ENCODE measurements around the gene PLA2G2F. TPM values are rescaled to one million over a fixed set of nuclear protein-coding genes. Genes with fewer than 3 reads are reported as not detected.

The PLA2G2F gene
- total and polyA plus RNA-seq, 9 donors = 0.02 to 0.30 (median 0.11) TPM; not detected in 5

- DNase-seq = peak in 1 of 5 donors; percentile 24
- WGBS, 3 donors = 72 to 83% (median 79%) methylated on average over 18 of the region's 18 CpGs
- H3K27ac ChIP-seq = no peak overlapping the region
- no peaks in the 10 kb centered on the region for H3K36me3 ChIP-seq
- no peaks in the 10 kb centered on the region for H3K27me3 ChIP-seq
- intact Hi-C loops (cut with DNase I) = loop anchor here in 3 of 4 donors (2.0 to 5.0 kb wide), 4 partner anchors 57 to 238 kb away; no protein-coding TSS in a partner anchor
- TF ChIP-seq CTCF (IDR thresholded peaks at IDR 0.05) = no peak
- TF ChIP-seq EP300 (IDR thresholded peaks at IDR 0.05) = no peak
- no peak for TF ChIP-seq POLR2A (IDR thresholded peaks at IDR 0.05)
- H3K4me3 ChIP-seq = no peak overlapping the region
- H3K9me3 ChIP-seq = no peaks in the 10 kb centered on the region
- peaks cover 3% of the 10 kb centered on the region for H3K4me1 ChIP-seq (ENCODE audit: insufficient read depth)
These were observed 15.2 kb downstream of the PLA2G2F start for GRCh38 chr1:20154301-20154831.

- no peak overlapping the region for H3K4me3 ChIP-seq
- no peaks in the 10 kb centered on the region for H3K36me3 ChIP-seq
- WGBS, 3 donors = 85 to 90% (median 90%) methylated on average over 7 of the region's 7 CpGs
- H3K4me1 ChIP-seq (ENCODE audit: insufficient read depth) = no peaks in the 10 kb centered on the region
- H3K27me3 ChIP-seq = no peaks in the 10 kb centered on the region
- DNase-seq = no peak
- intact Hi-C loops (cut with DNase I) = no loop called here
- no peak overlapping the region for H3K27ac ChIP-seq
- no peak for TF ChIP-seq POLR2A (IDR thresholded peaks at IDR 0.05)
- TF ChIP-seq CTCF (IDR thresholded peaks at IDR 0.05) = no peak
- no peak for TF ChIP-seq EP300 (IDR thresholded peaks at IDR 0.05)
- peaks cover 0 to 3% of the 10 kb centered on the region in 2 donors for H3K9me3 ChIP-seq
These were observed 19.4 kb downstream of the PLA2G2F start for GRCh38 chr1:20158358-20159070.

GRCh38 chr1:20160034-20160433, 20.9 kb downstream of the PLA2G2F start:
- H3K4me3 ChIP-seq = no peak overlapping the region
- H3K27me3 ChIP-seq = no peaks in the 10 kb centered on the region
- H3K9me3 ChIP-seq = peaks cover 0 to 3% of the 10 kb centered on the region in 2 donors
- no peaks in the 10 kb centered on the region for H3K4me1 ChIP-seq (ENCODE audit: insufficient read depth)
- WGBS, 3 donors = 70 to 79% (median 76%) methylated on average over 1 of the region's 1 CpG
- no peak overlapping the region for H3K27ac ChIP-seq
- no peaks in the 10 kb centered on the region for H3K36me3 ChIP-seq
- no peak for TF ChIP-seq CTCF (IDR thresholded peaks at IDR 0.05)
- TF ChIP-seq POLR2A (IDR thresholded peaks at IDR 0.05) = no peak
- no peak for TF ChIP-seq EP300 (IDR thresholded peaks at IDR 0.05)
- intact Hi-C loops (cut with DNase I) = no loop called here
- no peak for DNase-seq

GRCh38 chr1:20164694-20165202, 25.6 kb downstream of the PLA2G2F start:
- H3K4me3 ChIP-seq = no peak overlapping the region
- H3K27me3 ChIP-seq = no peaks in the 10 kb centered on the region
- H3K36me3 ChIP-seq = no peaks in the 10 kb centered on the region
- no peaks in the 10 kb centered on the region for H3K4me1 ChIP-seq (ENCODE audit: insufficient read depth)
- DNase-seq = no peak
- TF ChIP-seq POLR2A (IDR thresholded peaks at IDR 0.05) (no peak), EP300 (IDR thresholded peaks at IDR 0.05) (no peak), CTCF (IDR thresholded peaks at IDR 0.05) (no peak)
- peaks cover 0 to 3% of the 10 kb centered on the region in 2 donors for H3K9me3 ChIP-seq
- no peak overlapping the region for H3K27ac ChIP-seq
- intact Hi-C loops (cut with DNase I) = no loop called here
- WGBS, 3 donors = 67 to 83% (median 76%) methylated on average over 15 of the region's 15 CpGs
